Measurements from ENCODE around the gene SUSD1. TPM values are rescaled to one million over a fixed set of nuclear protein-coding genes. Genes with fewer than 3 reads are reported as not detected.

The SUSD1 gene
- total RNA-seq, 1 experiment from 2014 or later, result 7.9 TPM

GRCh38 chr9:112200711-112201110 is 25.6 kb upstream of the SUSD1 start:
- ATAC-seq, result no peak
- CTCF ChIA-PET, result no interaction called here

More at GRCh38 chr9:112200711-112201110, 25.6 kb upstream of the SUSD1 start:
- H3K4me2 ChIP-seq (ENCODE audit: low read length), result no peak overlapping the region
- intact Hi-C loops (cut with micrococcal nuclease), result no loop called here
- no peaks in the 10 kb centered on the region for H3K27me3 ChIP-seq (ENCODE audit: insufficient read depth, low read length)
- TF ChIP-seq REST (IDR thresholded peaks at IDR 0.05; ENCODE audit: low read depth), result no peak
- TF ChIP-seq, protein P1, sequence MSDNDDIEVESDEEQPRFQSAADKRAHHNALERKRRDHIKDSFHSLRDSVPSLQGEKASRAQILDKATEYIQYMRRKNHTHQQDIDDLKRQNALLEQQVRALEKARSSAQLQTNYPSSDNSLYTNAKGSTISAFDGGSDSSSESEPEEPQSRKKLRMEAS (IDR thresholded peaks at IDR 0.05), result no peak
- TF ChIP-seq YY1 (IDR thresholded peaks at IDR 0.05; ENCODE audit: extremely low read depth, insufficient replicate concordance, low read depth, low read length), result no peak
- no peak for TF ChIP-seq ELF1 (IDR thresholded peaks at IDR 0.05; ENCODE audit: borderline replicate concordance, low read depth)
- no peak for TF ChIP-seq FOSL1 (IDR thresholded peaks at IDR 0.05; ENCODE audit: low read depth)
- TF ChIP-seq ZNF274 (IDR thresholded peaks at IDR 0.05; ENCODE audit: low read depth, low read length), result no peak
- TF ChIP-seq EZH2 (IDR thresholded peaks at IDR 0.05), result no peak
- TF ChIP-seq POLR2A (IDR thresholded peaks at IDR 0.05; ENCODE audit: borderline replicate concordance, extremely low read depth, insufficient read depth, insufficient read length), result no peak
- no peak for TF ChIP-seq SP1 (IDR thresholded peaks at IDR 0.05; ENCODE audit: low read depth)
- no peak for TF ChIP-seq SRF (IDR thresholded peaks at IDR 0.05; ENCODE audit: low read depth)
- no peak for TF ChIP-seq RAD21 (IDR thresholded peaks at IDR 0.05; ENCODE audit: low read depth)
- no peaks in the 10 kb centered on the region for H3K9me2 ChIP-seq (ENCODE audit: insufficient read depth)
- no TSS peak for BruUV-seq (replicated peaks)
- ChIA-PET POLR2A (no interaction called here), RAD21 (ENCODE audit: low non-redundant PET in 1 of 2, low total read pairs in 2 of 2, uncharacterized antibody in 2 of 2, unreplicated experiment in 2 of 2) (no interaction called here)
- no peak overlapping the region for H3K27ac ChIP-seq (ENCODE audit: low read depth, low read length)
- no peaks in the 10 kb centered on the region for H4K20me1 ChIP-seq (ENCODE audit: insufficient read depth)
- no peak overlapping the region for H3K4me3 ChIP-seq (replicated peaks in 1 of 2; ENCODE audit: low read depth in 1 of 2, low read length in 2 of 2)
- peaks cover 5 to 18% of the 10 kb centered on the region in 2 experiments; a peak in 2 of 4 replicates for H3K4me1 ChIP-seq (ENCODE audit: control insufficient read depth in 1 of 2, insufficient read depth in 2 of 2, low read length in 2 of 2)
- no peaks in the 10 kb centered on the region for H3K9me3 ChIP-seq (ENCODE audit: control insufficient read depth in 1 of 2, insufficient read depth in 1 of 2, low read depth in 1 of 2, low read length in 2 of 2)
- H2AFZ ChIP-seq (ENCODE audit: low read depth, low read length, poor library complexity, severe bottlenecking), result no peak overlapping the region
- no peak overlapping the region for H3K9ac ChIP-seq (ENCODE audit: low read length)
- no peaks in the 10 kb centered on the region for H3K79me2 ChIP-seq (ENCODE audit: insufficient read depth, low read length)
- no peak for DNase-seq (ENCODE audit: low read depth, low spot score)
- H3K36me3 ChIP-seq (ENCODE audit: control insufficient read depth in 1 of 2, insufficient read depth in 2 of 2, low read length in 2 of 2), result no peaks in the 10 kb centered on the region

Data from HCT116 (cell line).